CD4-positive, alpha-beta T cell treated with Interleukin-17A for 4 hours (primary cell): ENCODE measurements around the gene ACOT8.
"Not testable (repeated sequence)": the region's sequence is repeated elsewhere in the genome, so short reads cannot be mapped to it uniquely, and the experiment has no call there.

Experiments used
- DNase-seq: peaks from one replicate; pipeline ENCODE4 v3.0.0-alpha.2; 2020; ENCODE audit warnings: mixed read lengths

ACOT8 gene

DNA sequence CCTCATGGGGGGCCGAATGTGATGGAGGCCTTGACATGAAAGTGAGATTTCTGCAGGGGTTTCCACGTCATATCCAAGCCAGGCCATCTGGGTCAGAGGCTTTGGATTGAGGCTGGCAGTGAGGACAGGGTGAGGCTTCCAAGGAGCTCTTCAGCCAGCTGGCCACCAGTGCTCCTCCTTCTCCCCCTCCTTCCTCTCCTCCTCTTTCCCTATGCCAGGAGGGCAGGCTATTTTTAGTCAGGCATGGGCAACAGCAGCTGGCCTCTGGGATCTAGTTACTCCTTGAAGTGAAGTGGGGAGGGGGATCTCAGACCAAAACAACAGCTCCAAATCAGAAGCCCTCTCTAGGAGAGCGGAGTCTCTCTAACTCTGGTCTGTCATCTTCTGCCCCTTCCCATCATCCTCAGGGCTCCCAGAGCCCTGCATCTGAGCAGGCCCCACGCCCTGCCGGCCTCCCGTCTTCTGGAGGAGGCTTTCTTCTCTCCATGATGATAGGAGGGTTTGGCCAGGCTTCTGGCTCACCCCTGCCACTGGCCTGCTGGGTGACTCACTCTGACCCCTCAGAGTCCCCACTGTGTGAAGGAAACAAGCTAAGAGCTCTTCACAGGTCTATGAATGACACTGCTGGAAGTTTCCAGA lies 30.7 kb downstream of the ACOT8 start:
- DNase-seq = no peak

DNA sequence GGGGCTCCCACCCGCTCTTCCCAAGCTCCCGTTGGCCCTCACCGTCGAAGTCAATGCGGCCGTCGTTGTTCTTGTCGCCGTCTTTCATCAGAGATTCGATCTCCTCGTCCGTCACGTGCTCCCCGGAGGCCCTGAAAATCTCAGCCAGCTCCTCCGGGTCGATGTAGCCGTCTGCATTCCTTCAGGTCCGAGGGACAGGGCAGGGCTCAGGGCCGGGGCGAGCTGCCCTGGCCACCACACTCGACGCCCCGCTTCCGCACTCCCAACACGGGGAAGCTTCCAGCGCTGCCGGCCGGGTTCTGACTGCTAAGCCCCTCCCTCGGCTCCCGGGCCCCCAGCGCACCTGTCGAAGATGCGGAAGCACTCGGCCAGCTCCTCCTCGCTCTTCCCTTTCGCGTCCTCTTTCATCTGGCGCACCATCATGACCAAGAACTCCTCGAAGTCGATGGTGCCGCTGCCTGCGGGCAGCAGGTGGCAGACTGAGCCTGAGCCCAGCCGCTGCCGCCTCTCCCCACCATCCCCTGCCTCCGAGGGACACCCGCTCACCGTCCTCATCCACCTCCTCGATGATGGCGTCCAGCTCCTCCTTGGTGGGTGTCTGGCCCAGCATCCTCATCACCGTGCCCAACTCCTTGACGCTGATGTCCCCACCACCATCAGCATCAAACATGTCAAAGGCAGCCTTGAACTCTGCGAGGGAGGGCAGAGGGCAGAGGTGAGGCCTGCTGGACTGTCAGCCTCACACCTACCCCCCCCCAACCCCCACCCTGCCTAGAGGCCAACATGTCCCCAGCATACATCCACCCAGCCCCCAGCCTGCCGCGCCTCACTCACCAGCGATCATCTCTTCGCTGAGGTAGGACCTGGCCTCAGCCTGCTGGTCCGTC lies 33.0 kb downstream of the ACOT8 start:
- peak; percentile 65 for DNase-seq

DNA sequence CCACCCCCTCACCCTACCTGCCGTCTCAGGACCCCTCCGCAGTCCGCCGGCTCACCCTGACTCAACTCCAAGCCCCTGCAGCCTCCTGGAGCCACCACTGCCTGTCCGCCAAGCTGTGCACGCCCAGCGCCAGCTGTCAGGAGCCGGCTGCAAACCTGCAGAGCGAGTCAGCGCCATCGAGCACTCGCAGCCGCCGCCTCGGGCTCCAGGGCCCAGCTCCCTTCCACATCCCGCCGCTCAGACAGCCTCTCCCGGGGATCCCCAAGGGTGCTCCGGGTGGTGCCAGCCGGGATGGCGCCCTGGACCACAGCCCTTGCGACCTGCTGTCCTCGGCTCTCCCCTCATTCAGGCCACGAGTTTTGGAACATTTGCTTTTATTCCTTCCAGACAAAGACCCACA lies 34.3 kb downstream of the ACOT8 start:
- no peak for DNase-seq

DNA sequence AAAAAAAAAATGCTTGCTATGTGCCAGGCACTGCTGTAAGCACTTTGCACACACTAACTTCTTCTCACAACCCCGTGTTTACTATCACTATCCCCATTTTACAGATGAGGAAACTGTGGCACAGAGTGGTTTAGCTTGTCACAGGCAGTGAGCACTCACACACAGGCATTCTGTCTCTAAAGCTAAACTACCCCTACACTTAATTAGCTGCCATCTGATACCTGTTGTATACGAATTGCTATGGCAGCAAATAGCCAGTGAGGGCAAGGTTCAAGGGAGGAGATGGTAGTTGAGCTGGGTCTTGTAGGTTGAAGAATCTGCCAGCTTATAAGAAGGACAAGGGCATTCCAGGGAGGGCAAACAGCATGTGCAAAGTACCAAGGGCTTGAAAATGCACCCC lies 35.2 kb downstream of the ACOT8 start:
- DNase-seq = no peak

DNA sequence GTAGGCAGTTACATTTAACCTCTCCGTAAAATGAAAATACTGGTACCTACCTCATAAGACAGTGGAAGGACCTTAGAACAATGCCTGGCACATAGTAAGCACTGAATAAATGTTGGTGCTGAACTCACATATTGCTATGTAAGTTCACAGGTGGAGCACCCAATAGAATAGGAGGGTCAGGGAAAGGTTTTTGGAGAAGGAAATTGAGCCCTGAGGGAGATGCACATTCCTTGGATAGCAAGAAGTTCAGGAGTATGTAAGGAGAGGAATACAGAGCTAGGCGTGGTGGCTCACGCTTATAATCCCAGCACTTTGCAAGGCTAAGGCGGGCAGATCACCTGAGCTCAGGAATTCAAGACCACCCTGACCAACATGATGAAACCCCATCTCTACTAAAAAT lies 37.7 kb downstream of the ACOT8 start:
- no peak for DNase-seq

DNA sequence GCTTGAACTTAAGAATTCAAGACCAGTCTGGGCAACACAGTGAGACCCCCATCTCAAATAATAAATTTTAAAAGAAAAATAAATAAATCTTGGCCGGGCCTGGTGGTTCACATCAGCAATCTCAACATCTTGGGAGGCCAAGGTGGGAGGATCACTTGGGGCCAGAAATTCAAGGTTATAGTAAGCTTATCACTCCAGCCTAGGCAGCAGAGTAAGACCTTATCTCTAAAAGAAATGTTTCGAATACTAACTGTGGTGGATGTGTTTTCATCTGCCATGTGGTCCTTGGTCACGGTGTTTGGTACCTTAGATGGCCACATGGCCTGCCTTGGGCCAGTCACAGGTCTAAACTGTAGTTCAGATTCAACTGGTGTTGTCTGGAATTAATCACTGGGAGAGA lies 39.0 kb downstream of the ACOT8 start:
- DNase-seq = no peak

DNA sequence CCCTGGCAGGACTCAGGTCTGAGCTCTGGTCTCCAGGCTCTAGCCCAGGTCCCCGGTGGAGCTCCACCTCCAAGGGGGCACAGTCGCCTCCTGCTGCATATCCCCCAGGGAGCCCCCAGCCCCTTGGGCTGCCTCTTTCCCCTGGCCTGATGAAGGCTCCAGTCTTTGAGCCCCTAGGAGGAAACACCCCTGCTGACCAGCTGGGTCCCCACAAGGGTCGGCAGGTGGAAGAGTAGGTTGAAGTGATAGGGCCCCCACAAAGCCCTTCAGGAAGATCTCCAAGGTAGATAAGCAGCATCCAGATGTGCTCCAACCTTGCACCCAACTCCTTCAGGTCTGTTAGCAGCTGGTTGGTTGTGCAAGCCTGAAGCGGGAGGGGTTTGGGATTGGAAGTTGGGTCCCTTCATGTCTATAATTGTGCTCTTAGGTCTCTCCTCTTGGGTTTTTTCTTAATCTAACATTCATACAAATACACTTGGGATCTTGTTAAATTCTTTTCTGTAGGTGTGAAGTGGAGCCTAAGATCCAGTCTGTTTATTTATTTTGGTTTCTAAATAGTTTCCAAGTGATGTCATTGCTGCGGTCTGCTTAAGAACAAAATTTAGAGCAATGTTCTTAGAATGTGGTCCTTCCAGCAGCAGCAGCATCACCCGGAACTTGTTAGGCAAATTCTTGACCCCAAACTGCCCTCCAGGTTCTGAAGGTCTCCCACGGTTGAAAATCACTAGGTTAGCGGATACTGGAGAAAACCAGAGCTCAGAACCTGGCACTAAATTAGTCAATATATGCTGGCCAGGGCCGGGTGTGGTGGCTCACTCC lies 39.6 kb downstream of the ACOT8 start:
- no peak for DNase-seq

DNA sequence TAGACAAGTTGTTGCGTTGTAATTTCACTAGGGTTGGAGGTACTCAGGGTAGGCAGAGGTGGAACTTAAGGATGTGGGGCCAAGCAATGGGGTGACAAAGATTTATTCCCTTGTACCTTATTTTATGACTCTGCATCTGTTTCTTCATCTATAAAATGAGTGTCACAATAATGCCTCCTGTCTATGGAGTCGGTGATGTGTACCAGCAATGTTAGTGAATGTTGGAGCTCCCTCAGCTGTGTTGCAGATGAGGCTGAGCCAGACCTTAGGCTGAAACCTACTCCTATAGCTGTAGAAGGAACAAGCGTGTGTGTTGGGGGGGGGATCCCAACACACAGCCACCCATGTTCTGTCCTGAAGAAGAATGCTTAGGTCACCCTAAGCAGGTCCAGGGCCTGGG lies 40.2 kb downstream of the ACOT8 start:
- DNase-seq = no peak

DNA sequence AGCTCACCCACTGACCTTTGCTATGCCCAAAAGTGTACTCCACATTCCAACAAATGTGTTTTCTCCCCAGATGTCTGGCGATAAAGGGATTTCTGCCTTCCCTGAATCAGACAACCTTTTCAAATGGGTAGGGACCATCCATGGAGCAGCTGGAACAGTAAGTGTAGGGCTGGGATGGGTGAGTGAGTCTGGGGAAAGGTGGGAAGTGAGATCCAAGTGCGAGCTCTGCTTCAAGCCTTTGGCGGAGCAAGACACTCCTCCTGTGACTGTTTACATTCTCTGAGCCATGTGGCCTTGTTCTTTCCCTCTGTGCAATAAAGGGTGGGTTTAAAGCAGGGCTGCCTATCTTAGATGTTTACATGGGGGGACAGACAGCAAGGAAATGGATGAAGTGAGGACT lies 42.9 kb downstream of the ACOT8 start:
- no peak for DNase-seq

DNA sequence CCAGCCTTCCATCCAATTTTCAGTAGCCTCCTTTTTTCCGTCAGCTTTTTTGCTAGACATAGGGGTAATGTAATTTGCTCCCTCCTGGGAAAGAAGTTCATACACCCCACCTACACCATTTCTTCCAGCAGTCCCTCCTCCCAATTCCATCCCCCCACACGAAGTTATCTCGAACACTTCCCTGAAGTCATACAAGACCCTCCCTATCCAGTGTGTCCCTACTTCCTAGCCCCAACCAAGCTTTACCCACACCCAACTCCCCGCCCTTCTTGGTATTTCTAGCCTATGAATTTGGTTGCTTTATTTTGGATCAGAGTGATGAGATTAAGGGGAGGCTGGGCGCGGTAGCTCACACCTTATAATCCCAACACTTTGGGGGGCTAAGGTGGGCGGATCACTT lies 43.7 kb downstream of the ACOT8 start:
- no peak for DNase-seq

DNA sequence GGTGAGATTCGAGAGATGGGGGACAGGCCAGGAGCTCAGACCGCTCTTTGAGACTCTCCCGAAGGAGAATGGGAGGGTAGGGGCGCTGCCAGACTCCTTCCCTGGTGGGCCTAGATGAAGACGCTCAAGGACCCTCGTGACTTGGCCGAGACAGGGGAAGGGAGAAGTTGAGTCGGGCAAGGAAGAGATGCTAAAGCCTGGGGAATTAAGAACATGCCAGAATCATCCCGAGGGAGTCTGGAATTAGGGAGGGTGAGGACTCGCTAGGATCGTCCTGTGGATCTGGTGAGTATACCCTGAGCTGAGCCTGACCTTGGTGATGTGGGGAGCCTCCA lies 44.2 kb downstream of the ACOT8 start:
- no peak for DNase-seq

DNA sequence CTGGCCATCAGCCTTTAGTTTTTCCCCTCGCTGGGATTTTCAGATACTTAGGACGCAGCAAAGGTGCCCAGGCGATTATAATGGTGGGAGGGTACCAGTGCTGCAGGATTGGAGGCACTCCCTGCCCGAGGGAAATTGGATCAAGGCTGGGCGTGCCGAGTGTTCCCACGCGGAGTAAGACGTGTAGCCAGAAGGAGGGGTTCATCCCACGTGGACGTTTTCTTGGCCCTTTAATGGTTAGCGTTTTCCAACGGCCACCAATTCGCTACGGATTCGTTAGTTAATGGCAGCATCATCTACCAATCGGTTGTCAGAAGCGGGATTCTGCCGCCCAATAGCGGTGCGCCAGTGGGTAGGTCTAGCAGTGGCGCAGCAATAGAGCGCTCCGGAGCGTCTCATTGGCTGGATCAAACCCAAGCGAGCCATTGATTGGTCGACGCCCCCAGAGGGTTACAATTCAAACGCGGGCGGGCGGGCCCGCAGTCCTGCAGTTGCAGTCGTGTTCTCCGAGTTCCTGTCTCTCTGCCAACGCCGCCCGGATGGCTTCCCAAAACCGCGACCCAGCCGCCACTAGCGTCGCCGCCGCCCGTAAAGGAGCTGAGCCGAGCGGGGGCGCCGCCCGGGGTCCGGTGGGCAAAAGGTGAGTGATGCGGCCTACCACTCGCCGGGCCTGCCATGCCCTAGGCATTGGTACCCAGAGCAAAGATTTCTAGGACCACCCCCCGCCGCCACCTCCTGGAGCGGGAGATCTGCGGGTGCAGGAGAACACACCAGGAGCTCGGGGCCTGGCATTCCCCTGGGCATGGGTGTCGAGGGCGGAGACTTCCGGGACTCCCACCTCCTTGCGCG lies 44.8 kb downstream of the ACOT8 start, which contains the start of gene UBE2C:
UBE2C (plus strand) TSS at position 488 of the 849 bp plus-strand sequence; CDS start at position 540, 52 bp downstream.
- DNase-seq = peak; percentile 91

DNA sequence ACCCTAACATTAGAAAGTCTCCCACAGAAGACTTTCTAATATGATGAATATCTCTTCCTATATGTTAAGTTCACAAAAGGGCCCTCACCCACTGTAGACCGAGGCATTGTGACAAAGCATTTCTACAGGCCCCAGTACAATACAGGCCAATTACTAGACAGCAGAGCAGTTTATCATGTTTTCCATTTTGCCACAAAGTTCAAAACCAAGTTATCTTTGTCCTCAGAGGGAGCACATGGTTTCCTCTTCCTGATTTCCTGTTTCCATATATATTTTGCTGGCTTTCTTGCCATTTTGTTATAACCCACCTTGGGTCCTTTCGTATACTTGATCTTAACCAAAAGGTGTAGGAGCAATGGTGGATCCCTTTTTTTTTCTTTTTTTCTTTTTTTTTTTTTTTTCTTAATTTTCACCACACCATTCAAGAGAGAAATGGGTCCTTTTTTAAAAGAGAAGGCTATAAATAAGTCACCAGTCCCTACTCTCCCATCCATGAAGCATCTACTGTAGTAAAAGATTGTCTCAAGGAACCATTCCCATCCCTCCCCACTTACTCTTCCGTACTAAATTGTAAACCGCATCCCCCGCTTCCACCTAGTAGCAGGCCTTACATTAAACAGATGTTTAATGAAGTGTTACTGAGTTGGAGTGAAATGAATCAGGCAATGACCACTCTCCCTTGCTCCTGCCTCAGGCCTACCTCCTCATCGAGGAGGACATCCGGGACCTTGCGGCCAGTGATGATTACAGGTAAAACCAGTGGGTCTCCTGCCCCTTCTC lies 46.8 kb downstream of the ACOT8 start:
- no peak for DNase-seq

DNA sequence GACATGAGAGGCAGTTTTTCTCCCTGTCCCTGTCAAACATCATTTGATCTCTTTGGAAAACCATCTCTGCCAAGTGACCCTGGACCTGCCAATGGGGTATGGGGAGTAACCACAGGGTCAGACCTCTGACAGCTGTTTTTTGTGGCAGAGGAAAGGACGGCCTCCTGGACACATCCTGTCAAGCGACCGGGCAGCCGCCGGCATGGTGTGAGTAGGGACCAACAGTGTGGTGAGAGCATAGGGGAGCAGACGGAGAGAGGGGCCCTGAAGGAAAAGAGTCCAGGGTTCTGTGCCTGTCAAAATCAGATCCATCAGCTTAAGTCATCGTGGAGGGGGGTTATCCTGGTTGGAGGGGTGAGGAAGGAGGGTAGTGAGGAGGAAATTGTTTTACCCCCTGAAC lies 55.3 kb downstream of the ACOT8 start:
- no peak for DNase-seq

DNA sequence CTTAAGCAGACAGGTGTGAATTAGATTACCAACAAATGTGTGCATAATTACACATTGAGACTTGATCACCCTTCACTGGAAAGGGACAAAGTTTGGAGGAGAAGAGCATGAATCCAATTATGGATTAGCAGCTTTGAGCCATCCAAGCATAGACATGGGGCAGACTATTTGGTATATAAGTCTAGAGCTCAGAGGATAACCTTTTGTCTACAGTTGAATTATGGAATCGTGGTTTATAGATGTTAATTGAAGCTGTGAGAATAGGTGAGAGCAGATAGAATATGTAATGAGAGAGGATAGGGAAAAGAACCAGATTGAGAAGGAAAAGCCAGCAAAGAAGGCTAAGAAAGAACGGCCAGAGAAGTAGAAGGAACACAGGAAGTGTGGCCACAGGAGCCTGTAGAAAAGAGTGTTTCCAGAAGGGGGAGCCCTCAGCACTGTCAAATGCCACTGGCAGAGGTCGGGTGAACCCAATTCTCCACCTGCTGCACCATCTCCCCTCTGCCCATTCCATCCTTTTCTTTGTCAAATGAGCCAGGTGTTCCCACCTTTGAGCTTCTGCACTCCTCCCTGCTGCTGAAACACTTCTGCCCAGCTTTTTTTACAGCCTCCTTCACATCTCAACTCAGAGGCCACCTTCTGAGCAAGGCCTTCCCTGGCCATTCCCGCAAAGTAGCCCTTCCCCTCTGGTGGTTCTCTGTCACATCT lies 58.1 kb downstream of the ACOT8 start:
- DNase-seq = peak; percentile 76

DNA sequence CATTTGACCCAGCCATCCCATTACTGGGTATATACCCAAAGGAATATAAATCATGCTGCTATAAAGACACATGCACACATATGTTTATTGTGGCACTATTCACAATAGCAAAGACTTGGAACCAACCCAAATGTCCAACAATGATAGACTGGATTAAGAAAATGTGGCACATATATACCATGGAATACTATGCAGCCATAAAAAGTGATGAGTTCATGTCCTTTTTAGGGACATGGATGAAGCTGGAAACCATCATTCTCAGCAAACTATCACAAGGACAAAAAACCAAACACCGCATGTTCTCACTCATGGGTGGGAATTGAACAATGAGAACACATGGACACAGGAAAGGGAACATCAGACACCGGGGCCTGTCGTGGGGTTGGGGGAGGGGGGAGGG lies 59.2 kb downstream of the ACOT8 start:
- not testable (repeated sequence) for DNase-seq

DNA sequence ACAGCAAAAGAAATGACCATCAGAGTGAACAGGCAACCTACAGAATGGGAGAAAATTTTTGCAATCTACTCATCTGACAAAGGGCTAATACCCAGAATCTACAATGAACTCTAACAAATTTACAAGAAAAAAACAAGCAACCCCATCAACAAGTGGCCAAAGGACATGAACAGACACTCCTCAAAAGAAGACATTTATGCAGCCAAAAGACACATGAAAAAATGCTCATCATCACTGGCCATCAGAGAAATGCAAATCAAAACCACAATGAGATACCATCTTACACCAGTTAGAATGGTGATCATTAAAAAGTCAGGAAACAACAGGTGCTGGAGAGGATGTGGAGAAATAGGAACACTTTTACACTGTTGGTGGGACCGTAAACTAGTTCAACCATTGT lies 59.7 kb downstream of the ACOT8 start:
- DNase-seq = not testable (repeated sequence)

DNA sequence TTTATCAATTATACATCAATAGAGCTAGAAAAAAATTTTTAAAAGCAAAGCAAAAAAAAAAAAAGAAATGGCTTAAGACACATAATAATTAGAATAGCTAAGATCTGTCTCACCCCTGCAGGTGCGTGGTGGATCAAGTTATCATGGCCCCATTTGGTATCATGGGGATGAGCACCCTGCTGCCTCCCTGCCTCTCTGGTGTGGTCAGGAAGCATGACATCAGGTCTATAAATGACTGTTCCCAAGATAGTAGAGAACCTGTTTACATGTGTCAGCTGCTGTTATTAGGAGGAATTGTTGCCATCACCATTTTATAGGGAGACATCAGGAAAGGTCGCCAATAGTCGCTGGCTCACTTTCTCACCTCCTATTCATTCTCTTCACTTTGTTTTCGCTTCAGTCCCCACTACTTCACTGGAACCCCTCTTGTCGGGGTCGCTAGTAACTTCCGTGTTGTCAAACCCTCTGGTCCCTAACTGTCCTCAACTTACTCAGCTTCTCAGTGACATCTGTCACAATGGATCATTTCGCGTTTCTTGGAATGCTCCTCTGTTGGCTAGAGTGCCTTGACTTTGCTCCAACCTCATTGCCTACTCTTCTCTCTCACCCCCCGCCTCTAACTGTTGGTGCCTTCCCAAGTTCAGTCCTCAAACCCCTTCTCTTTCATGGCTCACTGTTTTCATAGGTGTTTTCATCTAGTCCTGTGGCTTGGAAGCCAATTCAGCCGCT lies 60.7 kb downstream of the ACOT8 start:
- no peak for DNase-seq

DNA sequence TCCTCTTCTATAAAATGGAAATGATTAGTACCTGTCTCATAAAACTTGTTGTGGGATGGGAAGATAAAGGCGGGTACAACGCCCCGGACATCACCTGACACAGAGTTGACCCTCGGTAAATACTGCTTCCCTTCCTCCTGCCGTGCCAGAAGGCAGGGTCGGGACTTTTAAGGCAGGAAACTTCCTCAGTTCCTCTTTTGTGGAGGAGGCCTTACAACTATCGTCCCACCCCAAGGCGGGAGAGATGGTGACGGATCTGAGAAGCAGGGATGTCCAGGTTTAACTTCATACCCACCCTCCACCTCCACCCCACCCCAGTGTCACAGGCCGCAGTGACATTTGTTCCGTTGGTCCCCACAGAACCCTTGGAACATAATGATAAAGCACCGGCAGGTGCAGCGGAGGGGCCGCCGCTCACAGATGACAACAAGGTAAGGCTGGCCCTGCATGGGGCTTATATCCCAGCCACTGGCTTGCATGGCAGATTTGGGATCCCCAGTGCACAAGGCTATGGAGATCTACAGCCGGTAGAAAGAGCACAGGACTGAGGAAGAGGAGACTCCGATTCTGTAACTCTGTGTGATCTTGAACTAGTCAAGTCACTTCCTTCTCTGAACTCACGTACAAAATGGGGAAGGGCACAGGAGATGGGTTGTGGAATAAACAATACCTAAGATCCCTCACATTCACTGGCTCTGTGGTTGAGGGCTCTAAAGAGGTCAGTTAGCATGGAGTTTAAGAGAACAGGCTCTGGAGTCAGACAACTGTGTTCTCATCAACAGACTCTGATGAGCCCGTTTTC lies 64.7 kb downstream of the ACOT8 start:
- DNase-seq = no peak
